Mammary epithelial cell (primary cell): ENCODE data around the gene FAM210A.

ENCODE experiments used
- EZH2 ChIP-seq: IDR thresholded peaks from 2 replicates; pipeline ENCODE4 v1.6.1; 2012; ENCODE audit warnings: low read length, inconsistent platforms, borderline replicate concordance
- TF ChIP-seq, protein P1 (sequence below), 2 donors: IDR thresholded peaks in 1 of 2; conservative IDR thresholded peaks in 1 of 2; 2 replicates each; pipeline ENCODE4 v1.5.1; 2011 to 2012; ENCODE audit warnings: inconsistent platforms in 2 of 2, low read length in 2 of 2, mild to moderate bottlenecking in 2 of 2, control low read depth in 1 of 2, low read depth in 1 of 2; ENCODE audit not compliant: insufficient read depth in 1 of 2; ENCODE audit errors: extremely low read depth in 1 of 2

DNA sequence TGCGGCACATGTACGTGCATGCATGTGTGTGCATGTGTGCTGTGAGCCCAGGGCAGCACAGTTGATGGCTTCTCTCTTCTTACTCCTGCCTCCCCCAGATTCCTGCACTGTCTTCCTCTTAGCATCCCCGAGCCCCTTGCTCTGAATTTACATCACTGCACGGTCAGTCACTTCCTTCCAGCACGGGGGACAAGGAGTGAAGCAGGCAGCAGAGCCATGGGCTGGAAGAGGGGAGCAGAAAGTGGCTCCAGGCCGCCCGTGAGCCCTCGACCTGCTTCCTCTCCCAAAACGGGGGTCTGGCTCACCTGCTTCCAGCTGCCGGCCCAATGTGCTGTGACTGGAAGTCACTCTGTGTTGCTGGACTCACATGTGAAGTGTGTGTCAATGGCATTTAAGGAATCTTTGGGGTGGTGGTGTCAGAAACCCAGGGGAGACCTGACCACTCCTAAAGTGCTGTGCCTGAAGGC lies 106.1 kb downstream of the FAM210A start:
- TF ChIP-seq, protein P1, sequence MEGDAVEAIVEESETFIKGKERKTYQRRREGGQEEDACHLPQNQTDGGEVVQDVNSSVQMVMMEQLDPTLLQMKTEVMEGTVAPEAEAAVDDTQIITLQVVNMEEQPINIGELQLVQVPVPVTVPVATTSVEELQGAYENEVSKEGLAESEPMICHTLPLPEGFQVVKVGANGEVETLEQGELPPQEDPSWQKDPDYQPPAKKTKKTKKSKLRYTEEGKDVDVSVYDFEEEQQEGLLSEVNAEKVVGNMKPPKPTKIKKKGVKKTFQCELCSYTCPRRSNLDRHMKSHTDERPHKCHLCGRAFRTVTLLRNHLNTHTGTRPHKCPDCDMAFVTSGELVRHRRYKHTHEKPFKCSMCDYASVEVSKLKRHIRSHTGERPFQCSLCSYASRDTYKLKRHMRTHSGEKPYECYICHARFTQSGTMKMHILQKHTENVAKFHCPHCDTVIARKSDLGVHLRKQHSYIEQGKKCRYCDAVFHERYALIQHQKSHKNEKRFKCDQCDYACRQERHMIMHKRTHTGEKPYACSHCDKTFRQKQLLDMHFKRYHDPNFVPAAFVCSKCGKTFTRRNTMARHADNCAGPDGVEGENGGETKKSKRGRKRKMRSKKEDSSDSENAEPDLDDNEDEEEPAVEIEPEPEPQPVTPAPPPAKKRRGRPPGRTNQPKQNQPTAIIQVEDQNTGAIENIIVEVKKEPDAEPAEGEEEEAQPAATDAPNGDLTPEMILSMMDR (conservative IDR thresholded peaks at IDR 0.05 in 1 of 2, IDR thresholded peaks at IDR 0.05 in 1 of 2; ENCODE audit: extremely low read depth in 1 of 2, insufficient read depth in 1 of 2, low read depth in 1 of 2, low read length in 2 of 2) = no peak
- TF ChIP-seq EZH2 = no peak
